GM12878 (cell line): ENCODE measurements around the gene PYGB. TPM values are rescaled to one million over a fixed set of nuclear protein-coding genes. Genes with fewer than 3 reads are reported as not detected.

Experiments used
- ATAC-seq: fragments of 200-7000 bp; cut with Tn5 transposase; 3 replicates; pipeline ENCODE4 v1.9.1; 2020; ENCODE audit warnings: mild to moderate bottlenecking, moderate library complexity
- BruUV-seq: library from RNA; stranded (reverse); fragments of 400-500 nt; replicated peaks from 2 replicates; lab custom pipeline; 2021; lab: Mats Ljungman, UMichigan
- CTCF ChIA-PET: fragments of 300-600 bp; sonication (Branson Sonifier 250); formaldehyde crosslinking; extraction: SDS; loops from one replicate; lab custom pipeline; 2021; ENCODE audit warnings: inconsistent platforms; lab: Yijun Ruan, JAX
- POLR2A ChIA-PET: fragments of 350-600 bp; formaldehyde crosslinking; extraction: SDS; loops from one replicate; lab custom pipeline; 2021; ENCODE audit warnings: inconsistent platforms; lab: Charles Lee
- RAD21 ChIA-PET: fragments of 300-600 bp; sonication (Branson Sonifier 250); formaldehyde crosslinking; loops from one replicate; lab custom pipeline; 2023; ENCODE audit warnings: antibody characterized with exemption; ENCODE audit not compliant: unreplicated experiment; lab: Charles Lee
- SMC1A ChIA-PET: fragments of 300-600 bp; sonication (Branson Sonifier 250); formaldehyde crosslinking; loops from one replicate; lab custom pipeline; 2023; ENCODE audit not compliant: unreplicated experiment, uncharacterized antibody; lab: Charles Lee
- DNase-seq: peaks from one replicate; pipeline ENCODE4 v3.0.0-alpha.2; 2011; ENCODE audit warnings: low read depth, low spot score
- FAIRE-seq: peaks from 3 replicates; lab custom pipeline; 2011; peaks lifted over from hg19 to GRCh38; lab: Jason Lieb, UNC
- H2AFZ ChIP-seq: 2 replicates; pipeline ENCODE4 v1.6.0; 2011; ENCODE audit warnings: low read depth, low read length, control low read depth; ENCODE audit not compliant: control insufficient read depth
- H3K27ac ChIP-seq: 2 replicates; pipeline ENCODE4 v1.5.1; 2011; ENCODE audit warnings: control low read depth; ENCODE audit not compliant: control insufficient read depth, insufficient read depth
- H3K27me3 ChIP-seq, 2 experiments: replicated peaks in 1 of 2; 2 replicates each; pipeline versions ENCODE4 v1.6.0 to v1.6.1; 2011; ENCODE audit warnings: low read length in 1 of 2; ENCODE audit not compliant: control insufficient read depth in 2 of 2, insufficient read depth in 2 of 2
- H3K36me3 ChIP-seq, 2 experiments: 2 replicates each; pipeline ENCODE4 v1.5.1; 2011; ENCODE audit warnings: low read length in 1 of 2; ENCODE audit not compliant: control insufficient read depth in 2 of 2, insufficient read depth in 2 of 2
- H3K4me1 ChIP-seq: 2 replicates; pipeline ENCODE4 v1.6.1; 2011; ENCODE audit warnings: mild to moderate bottlenecking, low read length, moderate library complexity, mixed read lengths; ENCODE audit not compliant: control insufficient read depth, insufficient read depth
- H3K4me2 ChIP-seq: 2 replicates; pipeline ENCODE4 v1.6.0; 2011; ENCODE audit warnings: control low read depth; ENCODE audit not compliant: control insufficient read depth, insufficient read depth
- H3K4me3 ChIP-seq: fragments of 200-600 bp; sonication (generic); 2 replicates; pipeline ENCODE4 v1.5.1; 2016
- H3K79me2 ChIP-seq: 2 replicates; pipeline ENCODE4 v1.6.0; 2011; ENCODE audit warnings: low read length; ENCODE audit not compliant: control insufficient read depth, insufficient read depth
- H3K9ac ChIP-seq: 2 replicates; pipeline ENCODE4 v1.8.0; 2011; ENCODE audit warnings: low read length, control low read depth, mixed read lengths; ENCODE audit not compliant: control insufficient read depth, insufficient read depth
- H3K9me3 ChIP-seq: replicated peaks from 3 replicates; pipeline ENCODE4 v1.5.1; 2011; ENCODE audit warnings: mild to moderate bottlenecking, low read length; ENCODE audit not compliant: control insufficient read depth, insufficient read depth
- H4K20me1 ChIP-seq: 2 replicates; pipeline ENCODE4 v1.6.0; 2011; ENCODE audit not compliant: control insufficient read depth, insufficient read depth
- ATF7 ChIP-seq: fragments of 450-650 bp; IDR thresholded peaks from 2 replicates; pipeline ENCODE4 v1.6.1; 2016; ENCODE audit warnings: low read depth, mild to moderate bottlenecking
- HDAC6 ChIP-seq: fragments of 200-600 bp; sonication (generic); IDR thresholded peaks from one replicate; pipeline ENCODE4 v1.8.0; 2017; ENCODE audit warnings: antibody characterized with exemption; ENCODE audit not compliant: unreplicated experiment
- KLF5 ChIP-seq: fragments of 450-650 bp; IDR thresholded peaks from 2 replicates; pipeline ENCODE4 v1.6.1; 2014; ENCODE audit warnings: mild to moderate bottlenecking; ENCODE audit not compliant: partially characterized antibody
- PML ChIP-seq: IDR thresholded peaks from 2 replicates; pipeline ENCODE4 v1.6.1; 2012; ENCODE audit warnings: low read length, inconsistent platforms
- POU2F2 ChIP-seq: IDR thresholded peaks from 3 replicates; pipeline ENCODE4 v1.6.1; 2011; ENCODE audit warnings: low read depth, mild to moderate bottlenecking, low read length, borderline replicate concordance
- SUPT20H ChIP-seq: IDR thresholded peaks from 2 replicates; pipeline ENCODE4 v1.6.1; 2011; ENCODE audit warnings: low read depth, mild to moderate bottlenecking, low read length, moderate library complexity, borderline replicate concordance; ENCODE audit not compliant: control insufficient read depth
- WGBS: methylation state at CpG from one replicate; pipeline ENCODE4 v1.1.6; 2016; ENCODE audit warnings: low lambda C conversion rate; ENCODE audit not compliant: insufficient replicate concordance, insufficient coverage; ENCODE audit errors: missing lambda C conversion rate; 5-methylcytosine and 5-hydroxymethylcytosine counted together
- in situ Hi-C: fragments of 300-500 bp; cut with MboI; formaldehyde crosslinking; loops from 9 replicates; pipeline ENCODE4 v1.14.3; 2018; ENCODE audit warnings: mixed read lengths
- intact Hi-C: fragments of 100-400 bp; cut with micrococcal nuclease; formaldehyde crosslinking; loops from one replicate; pipeline ENCODE4 v1.14.2; 2022; ENCODE audit not compliant: unreplicated experiment
- polyA plus RNA-seq, 11 experiments: library from polyadenylated mRNA; depleted of rRNA in 4 of 11; unstranded in 6 of 11; stranded (reverse) in 5 of 11; fragments of >200 nt; fragmentation: Nextera tagmentation in 4 of 11; fragmentation: Illumina TruSeq in 1 of 11; extraction: Ambion mirVana in 4 of 11; extraction: Trizol in 1 of 11; gene quantifications; 1 replicate in 1 of 11; 2 replicates in 10 of 11; pipeline versions ENCODE4 v1.2.1 to v1.2.3, GENCODE V29; 2011 to 2016; ENCODE audit warnings: inconsistent platforms in 2 of 11, missing spikeins in 2 of 11, low read depth in 1 of 11
- total RNA-seq, 4 experiments: library from RNA; depleted of rRNA in 3 of 4; stranded (reverse); fragments of >200 nt in 3 of 4; fragmentation: Illumina TruSeq in 1 of 4; extraction: Trizol in 1 of 4; gene quantifications; 2 replicates each; pipeline versions ENCODE4 v1.2.1 to v1.2.3, GENCODE V29; 2013 to 2021
- TF ChIP-seq, protein P1 (sequence below): fragments of 450-650 bp; IDR thresholded peaks from 2 replicates; pipeline ENCODE4 v1.6.1; 2017; ENCODE audit warnings: antibody characterized with exemption, mild to moderate bottlenecking, moderate library complexity
- TF ChIP-seq, protein P2 (sequence below): fragments of 150-350 bp; IDR thresholded peaks from 2 replicates; pipeline ENCODE4 v1.6.1; 2014; ENCODE audit warnings: mild to moderate bottlenecking, low read depth, low read length

Gene PYGB
- total and polyA plus RNA-seq, 10 of the 15 experiments (the other 5 are each of a cell fraction or from before 2014, with no cell fraction given) = 0.34 to 33.5 (median 21.8) TPM

DNA sequence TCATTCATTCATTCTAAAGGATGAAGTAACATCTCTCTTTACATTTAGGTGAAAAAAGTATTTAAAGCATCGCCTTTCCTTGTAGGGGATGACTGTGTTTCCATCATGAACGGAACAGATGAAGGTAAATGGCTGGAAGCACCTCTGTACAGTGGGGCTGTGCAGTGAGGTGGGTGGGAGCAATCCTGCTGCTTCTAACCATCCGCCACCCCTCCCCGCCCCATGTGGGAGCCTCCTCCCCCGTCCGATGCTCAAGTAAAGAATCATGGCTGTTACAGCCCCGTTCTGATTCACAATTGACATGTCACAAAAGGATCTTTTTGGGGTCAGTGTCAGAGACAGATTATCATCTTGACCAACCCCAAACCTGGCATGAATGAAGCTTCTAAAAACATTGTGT, 33.1 kb upstream of the PYGB start:
- no peak for ATAC-seq
- no peak for FAIRE-seq
- 96% methylated on average over 6 of the region's 7 CpGs for WGBS

DNA sequence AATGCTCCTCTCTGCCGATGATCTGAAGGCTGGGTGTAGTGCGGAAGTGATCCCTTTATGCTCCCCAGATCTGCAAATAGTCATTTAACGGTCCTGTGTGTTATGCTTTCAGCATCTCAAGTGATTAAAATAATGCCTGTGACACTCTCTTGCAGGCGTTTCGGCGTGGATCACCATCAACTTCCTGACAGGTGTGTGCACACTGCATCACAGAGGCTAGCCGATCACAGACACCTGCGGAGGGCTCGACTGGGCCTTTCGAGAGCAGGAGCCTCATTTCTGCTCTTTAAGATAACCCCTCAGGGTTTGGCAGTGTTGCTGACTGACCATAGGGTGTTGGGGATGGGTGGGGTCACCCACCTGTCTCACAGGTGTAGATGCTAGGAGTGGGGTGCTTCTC, 32.4 kb upstream of the PYGB start:
- Histone ChIP-seq H3K4me1 (no peaks in the 10 kb centered on the region), H4K20me1 (no peaks in the 10 kb centered on the region), H2AFZ (no peak overlapping the region), H3K9ac (no peak overlapping the region), H3K9me3 (no peaks in the 10 kb centered on the region), H3K79me2 (no peaks in the 10 kb centered on the region), H3K4me3 (no peak overlapping the region), H3K27me3 (no peaks in the 10 kb centered on the region), H3K36me3 (peaks cover 8 to 14% of the 10 kb centered on the region in 2 experiments; a peak in 3 of 4 replicates), H3K27ac (no peak overlapping the region), H3K4me2 (no peak overlapping the region)
- ChIA-PET SMC1A (no interaction called here), CTCF (interaction anchor here (1.5 kb wide), 1 partner anchor 184 kb away, joined by 3 read pairs; no protein-coding TSS in a partner anchor), RAD21 (no interaction called here), POLR2A (no interaction called here)
- DNase-seq (no peak), ATAC-seq (no peak), FAIRE-seq (no peak)
- TF ChIP-seq, protein P1, sequence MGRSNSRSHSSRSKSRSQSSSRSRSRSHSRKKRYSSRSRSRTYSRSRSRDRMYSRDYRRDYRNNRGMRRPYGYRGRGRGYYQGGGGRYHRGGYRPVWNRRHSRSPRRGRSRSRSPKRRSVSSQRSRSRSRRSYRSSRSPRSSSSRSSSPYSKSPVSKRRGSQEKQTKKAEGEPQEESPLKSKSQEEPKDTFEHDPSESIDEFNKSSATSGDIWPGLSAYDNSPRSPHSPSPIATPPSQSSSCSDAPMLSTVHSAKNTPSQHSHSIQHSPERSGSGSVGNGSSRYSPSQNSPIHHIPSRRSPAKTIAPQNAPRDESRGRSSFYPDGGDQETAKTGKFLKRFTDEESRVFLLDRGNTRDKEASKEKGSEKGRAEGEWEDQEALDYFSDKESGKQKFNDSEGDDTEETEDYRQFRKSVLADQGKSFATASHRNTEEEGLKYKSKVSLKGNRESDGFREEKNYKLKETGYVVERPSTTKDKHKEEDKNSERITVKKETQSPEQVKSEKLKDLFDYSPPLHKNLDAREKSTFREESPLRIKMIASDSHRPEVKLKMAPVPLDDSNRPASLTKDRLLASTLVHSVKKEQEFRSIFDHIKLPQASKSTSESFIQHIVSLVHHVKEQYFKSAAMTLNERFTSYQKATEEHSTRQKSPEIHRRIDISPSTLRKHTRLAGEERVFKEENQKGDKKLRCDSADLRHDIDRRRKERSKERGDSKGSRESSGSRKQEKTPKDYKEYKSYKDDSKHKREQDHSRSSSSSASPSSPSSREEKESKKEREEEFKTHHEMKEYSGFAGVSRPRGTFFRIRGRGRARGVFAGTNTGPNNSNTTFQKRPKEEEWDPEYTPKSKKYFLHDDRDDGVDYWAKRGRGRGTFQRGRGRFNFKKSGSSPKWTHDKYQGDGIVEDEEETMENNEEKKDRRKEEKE = no peak
- TF ChIP-seq POU2F2 (no peak), PML (no peak), KLF5 (no peak), SUPT20H (no peak), HDAC6 (no peak)
- TF ChIP-seq, protein P2, sequence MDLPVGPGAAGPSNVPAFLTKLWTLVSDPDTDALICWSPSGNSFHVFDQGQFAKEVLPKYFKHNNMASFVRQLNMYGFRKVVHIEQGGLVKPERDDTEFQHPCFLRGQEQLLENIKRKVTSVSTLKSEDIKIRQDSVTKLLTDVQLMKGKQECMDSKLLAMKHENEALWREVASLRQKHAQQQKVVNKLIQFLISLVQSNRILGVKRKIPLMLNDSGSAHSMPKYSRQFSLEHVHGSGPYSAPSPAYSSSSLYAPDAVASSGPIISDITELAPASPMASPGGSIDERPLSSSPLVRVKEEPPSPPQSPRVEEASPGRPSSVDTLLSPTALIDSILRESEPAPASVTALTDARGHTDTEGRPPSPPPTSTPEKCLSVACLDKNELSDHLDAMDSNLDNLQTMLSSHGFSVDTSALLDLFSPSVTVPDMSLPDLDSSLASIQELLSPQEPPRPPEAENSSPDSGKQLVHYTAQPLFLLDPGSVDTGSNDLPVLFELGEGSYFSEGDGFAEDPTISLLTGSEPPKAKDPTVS = no peak
- BruUV-seq = no TSS peak
- in situ Hi-C loops (no loop called here), intact Hi-C loops (no loop called here)
- 98% methylated on average over 10 of the region's 10 CpGs for WGBS

More for the DNA sequence above, 33.1 kb upstream of the PYGB start:
- no TSS peak for BruUV-seq
- Histone ChIP-seq H4K20me1 (no peaks in the 10 kb centered on the region), H3K4me3 (no peak overlapping the region), H3K9ac (no peak overlapping the region), H2AFZ (no peak overlapping the region), H3K27ac (no peak overlapping the region), H3K4me1 (no peaks in the 10 kb centered on the region), H3K79me2 (no peaks in the 10 kb centered on the region), H3K4me2 (no peak overlapping the region), H3K27me3 (no peaks in the 10 kb centered on the region), H3K36me3 (peaks cover 8 to 14% of the 10 kb centered on the region in 2 experiments; a peak in 3 of 4 replicates), H3K9me3 (no peaks in the 10 kb centered on the region)
- intact Hi-C loops (no loop called here), in situ Hi-C loops (no loop called here)
- TF ChIP-seq ATF7 = no peak
- POLR2A ChIA-PET = no interaction called here
- no peak for DNase-seq
- RAD21 ChIA-PET = interaction anchor here (0.6 kb wide), 1 partner anchor 8 kb away, joined by 4 read pairs; no protein-coding TSS in a partner anchor
- CTCF ChIA-PET = interaction anchor here (0.5 to 1.5 kb wide), 2 partner anchors 10 to 184 kb away, joined by 3 read pairs; no protein-coding TSS in a partner anchor
- SMC1A ChIA-PET = no interaction called here
